ENCODE data around the gene ARL6IP5. TPM values are rescaled to one million over a fixed set of nuclear protein-coding genes. Genes with fewer than 3 reads are reported as not detected.

ARL6IP5 gene
- total RNA-seq, 1 experiment from 2014 or later: 41.5 TPM

GRCh38 chr3:69119138-69119537 lies 34.4 kb downstream of the ARL6IP5 start:
- no peak overlapping the region for H3K4me3 ChIP-seq (ENCODE audit: low read depth in 2 of 2, low read length in 2 of 2)
- ChIA-PET CTCF (no interaction called here), POLR2A (no interaction called here)

DNA sequence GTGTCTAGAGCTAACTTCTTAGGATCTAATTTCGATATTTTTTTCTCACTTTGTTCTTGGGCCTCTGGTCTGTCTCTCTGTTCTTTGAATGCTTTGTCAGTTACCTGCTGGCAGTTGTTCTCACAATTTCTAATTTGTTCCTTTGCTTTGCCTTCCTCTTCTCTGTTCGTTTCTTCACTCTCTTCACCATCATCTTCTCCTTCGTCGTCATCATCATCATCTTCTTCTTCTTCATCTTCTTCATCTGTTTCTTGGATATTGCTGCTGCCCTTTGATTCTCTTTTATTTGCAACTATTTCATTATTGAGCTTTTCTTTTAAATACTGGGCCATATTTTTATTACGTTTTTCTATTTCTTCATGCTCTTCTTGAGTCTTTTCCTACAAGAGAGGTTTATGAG lies 34.9 kb downstream of the ARL6IP5 start:
- H3K4me3 ChIP-seq (ENCODE audit: low read depth in 2 of 2, low read length in 2 of 2): no peak overlapping the region
- no peaks in the 10 kb centered on the region for H3K27me3 ChIP-seq (ENCODE audit: control insufficient read depth, insufficient read depth, low read length)
- H3K36me3 ChIP-seq (ENCODE audit: control insufficient read depth, insufficient read depth, low read length): no peaks in the 10 kb centered on the region
- BruUV-seq (replicated peaks): no TSS peak
- no peak for TF ChIP-seq POLR2AphosphoS5 (IDR thresholded peaks at IDR 0.05; ENCODE audit: low read depth, low read length)
- TF ChIP-seq SIN3A (IDR thresholded peaks at IDR 0.05; ENCODE audit: borderline replicate concordance, insufficient read depth, low read depth, low read length): no peak
- TF ChIP-seq, protein P1, sequence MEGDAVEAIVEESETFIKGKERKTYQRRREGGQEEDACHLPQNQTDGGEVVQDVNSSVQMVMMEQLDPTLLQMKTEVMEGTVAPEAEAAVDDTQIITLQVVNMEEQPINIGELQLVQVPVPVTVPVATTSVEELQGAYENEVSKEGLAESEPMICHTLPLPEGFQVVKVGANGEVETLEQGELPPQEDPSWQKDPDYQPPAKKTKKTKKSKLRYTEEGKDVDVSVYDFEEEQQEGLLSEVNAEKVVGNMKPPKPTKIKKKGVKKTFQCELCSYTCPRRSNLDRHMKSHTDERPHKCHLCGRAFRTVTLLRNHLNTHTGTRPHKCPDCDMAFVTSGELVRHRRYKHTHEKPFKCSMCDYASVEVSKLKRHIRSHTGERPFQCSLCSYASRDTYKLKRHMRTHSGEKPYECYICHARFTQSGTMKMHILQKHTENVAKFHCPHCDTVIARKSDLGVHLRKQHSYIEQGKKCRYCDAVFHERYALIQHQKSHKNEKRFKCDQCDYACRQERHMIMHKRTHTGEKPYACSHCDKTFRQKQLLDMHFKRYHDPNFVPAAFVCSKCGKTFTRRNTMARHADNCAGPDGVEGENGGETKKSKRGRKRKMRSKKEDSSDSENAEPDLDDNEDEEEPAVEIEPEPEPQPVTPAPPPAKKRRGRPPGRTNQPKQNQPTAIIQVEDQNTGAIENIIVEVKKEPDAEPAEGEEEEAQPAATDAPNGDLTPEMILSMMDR (IDR thresholded peaks at IDR 0.05): no peak
- TF ChIP-seq, protein P2, sequence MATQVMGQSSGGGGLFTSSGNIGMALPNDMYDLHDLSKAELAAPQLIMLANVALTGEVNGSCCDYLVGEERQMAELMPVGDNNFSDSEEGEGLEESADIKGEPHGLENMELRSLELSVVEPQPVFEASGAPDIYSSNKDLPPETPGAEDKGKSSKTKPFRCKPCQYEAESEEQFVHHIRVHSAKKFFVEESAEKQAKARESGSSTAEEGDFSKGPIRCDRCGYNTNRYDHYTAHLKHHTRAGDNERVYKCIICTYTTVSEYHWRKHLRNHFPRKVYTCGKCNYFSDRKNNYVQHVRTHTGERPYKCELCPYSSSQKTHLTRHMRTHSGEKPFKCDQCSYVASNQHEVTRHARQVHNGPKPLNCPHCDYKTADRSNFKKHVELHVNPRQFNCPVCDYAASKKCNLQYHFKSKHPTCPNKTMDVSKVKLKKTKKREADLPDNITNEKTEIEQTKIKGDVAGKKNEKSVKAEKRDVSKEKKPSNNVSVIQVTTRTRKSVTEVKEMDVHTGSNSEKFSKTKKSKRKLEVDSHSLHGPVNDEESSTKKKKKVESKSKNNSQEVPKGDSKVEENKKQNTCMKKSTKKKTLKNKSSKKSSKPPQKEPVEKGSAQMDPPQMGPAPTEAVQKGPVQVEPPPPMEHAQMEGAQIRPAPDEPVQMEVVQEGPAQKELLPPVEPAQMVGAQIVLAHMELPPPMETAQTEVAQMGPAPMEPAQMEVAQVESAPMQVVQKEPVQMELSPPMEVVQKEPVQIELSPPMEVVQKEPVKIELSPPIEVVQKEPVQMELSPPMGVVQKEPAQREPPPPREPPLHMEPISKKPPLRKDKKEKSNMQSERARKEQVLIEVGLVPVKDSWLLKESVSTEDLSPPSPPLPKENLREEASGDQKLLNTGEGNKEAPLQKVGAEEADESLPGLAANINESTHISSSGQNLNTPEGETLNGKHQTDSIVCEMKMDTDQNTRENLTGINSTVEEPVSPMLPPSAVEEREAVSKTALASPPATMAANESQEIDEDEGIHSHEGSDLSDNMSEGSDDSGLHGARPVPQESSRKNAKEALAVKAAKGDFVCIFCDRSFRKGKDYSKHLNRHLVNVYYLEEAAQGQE (IDR thresholded peaks at IDR 0.05; ENCODE audit: insufficient read depth in 1 of 2, low read depth in 2 of 2, low read length in 1 of 2): no peak
- no peak for TF ChIP-seq TCF7L2 (IDR thresholded peaks at IDR 0.05; ENCODE audit: low read depth, low read length)
- ChIA-PET POLR2A (no interaction called here), CTCF (no interaction called here)
- no peaks in the 10 kb centered on the region for H3K4me1 ChIP-seq (ENCODE audit: control insufficient read depth, insufficient read depth, low read length)
- no peak overlapping the region for H3K27ac ChIP-seq (ENCODE audit: low read length)
- in situ Hi-C loops (cut with HindIII; ENCODE audit: low pct_unique_long_range_greater_than_20kb, low sequenced_read_pairs) (no loop called here), intact Hi-C loops (cut with micrococcal nuclease; ENCODE audit: unreplicated experiment) (loop anchor here (5.0 to 10.0 kb wide), 3 partner anchors 305 to 825 kb away; no protein-coding TSS in a partner anchor)
- no peaks in the 10 kb centered on the region for H3K9me3 ChIP-seq (ENCODE audit: control insufficient read depth, insufficient read depth, low read depth, low read length)
- ATAC-seq (no peak), DNase-seq (ENCODE audit: low read depth, low spot score) (no peak)

More at GRCh38 chr3:69119138-69119537, 34.4 kb downstream of the ARL6IP5 start:
- ATAC-seq (no peak), DNase-seq (ENCODE audit: low read depth, low spot score) (no peak)
- TF ChIP-seq, protein P1 (IDR thresholded peaks at IDR 0.05): no peak
- TF ChIP-seq TCF7L2 (IDR thresholded peaks at IDR 0.05; ENCODE audit: low read depth, low read length) (no peak), POLR2AphosphoS5 (IDR thresholded peaks at IDR 0.05; ENCODE audit: low read depth, low read length) (no peak), SIN3A (IDR thresholded peaks at IDR 0.05; ENCODE audit: borderline replicate concordance, insufficient read depth, low read depth, low read length) (no peak)
- TF ChIP-seq, protein P2 (IDR thresholded peaks at IDR 0.05; ENCODE audit: insufficient read depth in 1 of 2, low read depth in 2 of 2, low read length in 1 of 2): no peak
- in situ Hi-C loops (cut with HindIII; ENCODE audit: low pct_unique_long_range_greater_than_20kb, low sequenced_read_pairs): no loop called here
- Histone ChIP-seq H3K4me1 (ENCODE audit: control insufficient read depth, insufficient read depth, low read length) (no peaks in the 10 kb centered on the region), H3K36me3 (ENCODE audit: control insufficient read depth, insufficient read depth, low read length) (no peaks in the 10 kb centered on the region), H3K27me3 (ENCODE audit: control insufficient read depth, insufficient read depth, low read length) (no peaks in the 10 kb centered on the region), H3K9me3 (ENCODE audit: control insufficient read depth, insufficient read depth, low read depth, low read length) (no peaks in the 10 kb centered on the region), H3K27ac (ENCODE audit: low read length) (no peak overlapping the region)
- intact Hi-C loops (cut with micrococcal nuclease; ENCODE audit: unreplicated experiment): no loop called here
- no TSS peak for BruUV-seq (replicated peaks)

Measured in Panc1 (cell line).